C1 segment of cervical spinal cord (tissue), 14 donors: ENCODE measurements around the gene FOXD1.
"Not testable (repeated sequence)": the region's sequence is repeated elsewhere in the genome, so short reads cannot be mapped to it uniquely, and the experiment has no call there.

Experiments
- DNase-seq, 14 donors: peaks; one replicate each; lab custom pipeline; 2025; lab: John Stamatoyannopoulos, UW

FOXD1 gene

GRCh38 chr5:73464016-73464745, 15.6 kb upstream of the FOXD1 start:
- peak in 4 of 14 donors; percentile 1 to 28 (median 2) for DNase-seq

- DNase-seq = no peak
Observed at GRCh38 chr5:73460133-73460532, 11.6 kb upstream of the FOXD1 start.

GRCh38 chr5:73459366-73459765, 10.8 kb upstream of the FOXD1 start:
- DNase-seq = no peak

- not testable (repeated sequence) for DNase-seq
Observed at GRCh38 chr5:73456462-73456861, 7.9 kb upstream of the FOXD1 start.

- DNase-seq = no peak
Observed at GRCh38 chr5:73454379-73455036, 5.9 kb upstream of the FOXD1 start.

- no peak for DNase-seq
Observed at GRCh38 chr5:73452215-73452614, 3.6 kb upstream of the FOXD1 start.

- peak in 6 of 14 donors; percentile 6 to 40 (median 30) for DNase-seq
Observed at GRCh38 chr5:73451224-73452130, 2.9 kb upstream of the FOXD1 start.

- DNase-seq = no peak
Observed at GRCh38 chr5:73450672-73451223, 2.2 kb upstream of the FOXD1 start.

- DNase-seq = no peak
Observed at GRCh38 chr5:73450137-73450536, 1.6 kb upstream of the FOXD1 start.

- DNase-seq = no peak
Observed at GRCh38 chr5:73447530-73448462, 781 bp downstream of the FOXD1 start.

GRCh38 chr5:73446631-73447529, 1.7 kb downstream of the FOXD1 start:
- no peak for DNase-seq

GRCh38 chr5:73445665-73446630, 2.6 kb downstream of the FOXD1 start:
- DNase-seq = no peak

GRCh38 chr5:73444499-73445438, 3.8 kb downstream of the FOXD1 start:
- DNase-seq = no peak

- DNase-seq = no peak
Observed at GRCh38 chr5:73443829-73444498, 4.6 kb downstream of the FOXD1 start.

- DNase-seq = no peak
Observed at GRCh38 chr5:73442996-73443627, 5.5 kb downstream of the FOXD1 start.

GRCh38 chr5:73442231-73442811, 6.3 kb downstream of the FOXD1 start:
- no peak for DNase-seq
